Adrenal gland (tissue), 5 donors: ENCODE results near the gene RIPOR3.

Source experiments
- CTCF ChIP-seq, 6 experiments: fragments of 450-650 bp in 4 of 6; fragments of 200-600 bp in 2 of 6; sonication (generic) in 1 of 6; IDR thresholded peaks; 1 replicate in 5 of 6; 2 replicates in 1 of 6; pipeline versions ENCODE4 v1.5.1 to v1.8.0; 2016 to 2021; ENCODE audit warnings: antibody characterized with exemption in 6 of 6, mild to moderate bottlenecking in 2 of 6, moderate library complexity in 1 of 6
- POLR2A ChIP-seq, 2 donors: fragments of 450-650 bp; IDR thresholded peaks; one replicate each; pipeline ENCODE4 v1.6.1; 2017; ENCODE audit warnings: antibody characterized with exemption in 2 of 2, mild to moderate bottlenecking in 2 of 2, moderate library complexity in 1 of 2
- donor health status: DM: no; HTN: no; CAD: no.

DNA sequence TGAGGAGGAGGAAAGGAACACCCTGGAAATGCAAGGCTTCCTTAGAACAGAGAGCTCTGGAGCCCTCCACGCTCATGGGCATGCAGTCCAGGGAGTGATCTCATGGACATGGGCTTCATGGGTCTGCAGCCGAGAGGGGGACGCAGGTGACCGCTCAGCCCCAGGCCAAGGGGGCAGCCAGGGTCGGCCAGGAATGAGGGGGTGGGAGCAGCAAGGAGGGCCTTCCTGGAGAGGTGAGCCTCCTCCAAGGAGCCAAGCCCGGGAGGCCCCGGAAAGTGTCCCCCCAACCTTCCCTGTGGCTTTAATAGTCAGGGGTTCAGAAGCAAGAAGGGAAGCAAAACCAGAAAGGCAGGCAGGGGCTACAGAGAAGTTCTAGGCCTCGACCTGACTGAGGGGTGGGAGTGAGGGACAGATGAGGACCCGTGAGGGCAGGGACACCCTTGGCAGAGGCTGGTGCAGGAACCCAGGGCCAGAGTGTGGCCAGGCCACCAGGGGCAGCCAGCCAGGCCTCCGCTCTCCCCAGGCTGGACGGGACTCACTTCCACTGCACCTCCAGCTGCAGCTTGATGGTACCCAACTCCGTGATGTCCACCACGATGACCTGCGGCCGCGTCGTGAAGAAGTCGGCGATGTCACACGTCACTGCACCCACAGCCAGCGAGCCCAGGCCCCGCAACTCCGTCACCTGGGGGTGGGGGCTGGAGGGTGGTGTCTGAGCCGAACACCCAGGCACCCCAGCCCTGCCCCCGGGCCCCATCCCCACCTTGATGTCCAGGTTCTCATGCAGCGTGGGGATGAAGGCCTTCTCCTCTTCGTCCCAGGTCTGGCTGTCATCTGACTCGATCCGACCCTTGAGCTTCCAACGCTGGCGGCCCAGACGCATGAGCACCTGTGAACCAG, 83.2 kb downstream of the RIPOR3 start:
- TF ChIP-seq POLR2A (IDR thresholded peaks at IDR 0.05), result no peak
- TF ChIP-seq CTCF (IDR thresholded peaks at IDR 0.05), result no peak
